HCT116 (cell line): ENCODE results near the gene CA14. TPM values are rescaled to one million over a fixed set of nuclear protein-coding genes. Genes with fewer than 3 reads are reported as not detected.

Source experiments
- ATAC-seq: fragments of 200-7000 bp; cut with Tn5 transposase; 2 replicates; pipeline ENCODE4 v1.9.1; 2020; ENCODE audit warnings: mild to moderate bottlenecking, moderate library complexity
- BruUV-seq: library from RNA; stranded (reverse); fragments of 400-500 nt; replicated peaks from 2 replicates; lab custom pipeline; 2021; lab: Mats Ljungman, UMichigan
- CTCF ChIA-PET: fragments of 300-600 bp; sonication (Branson Sonifier 250); formaldehyde crosslinking; loops from one replicate; lab custom pipeline; 2021; ENCODE audit warnings: antibody characterized with exemption; lab: Charles Lee
- POLR2A ChIA-PET: fragments of 300-600, 350-600 bp; sonication (Branson Sonifier 250); formaldehyde crosslinking; loops from one replicate; lab custom pipeline; 2021; ENCODE audit warnings: antibody characterized with exemption; lab: Charles Lee
- RAD21 ChIA-PET, 2 experiments: fragments of 300-600 bp; sonication (Branson Sonifier 250); formaldehyde crosslinking; loops; one replicate each; lab custom pipeline; 2023; ENCODE audit warnings: low total read pairs in 2 of 2; ENCODE audit not compliant: uncharacterized antibody in 2 of 2, unreplicated experiment in 2 of 2, low non-redundant PET in 1 of 2; lab: Charles Lee
- DNase-seq: peaks from one replicate; pipeline ENCODE4 v3.0.0-alpha.2; 2010; ENCODE audit warnings: low read depth, low spot score
- H2AFZ ChIP-seq: fragments of 200-600 bp; shearing (Covaris generic), sonication (generic); 2 replicates; pipeline ENCODE4 v1.6.1; 2017; ENCODE audit warnings: low read depth, mixed run types, mixed read lengths, antibody characterized with exemption, low read length; ENCODE audit not compliant: poor library complexity, severe bottlenecking
- H3K27ac ChIP-seq: 2 replicates; pipeline ENCODE4 v1.5.1; 2012; ENCODE audit warnings: low read depth, low read length
- H3K27me3 ChIP-seq: fragments of 200-600 bp; sonication (generic); 2 replicates; pipeline ENCODE4 v1.6.1; 2016; ENCODE audit warnings: mixed run types, low read length, mixed read lengths; ENCODE audit not compliant: insufficient read depth
- H3K36me3 ChIP-seq, 2 experiments: fragments of 200-500 bp in 1 of 2; fragments of 200-600 bp in 1 of 2; sonication (Bioruptor generic) in 1 of 2; sonication (generic) in 1 of 2; 2 replicates each; pipeline versions ENCODE4 v1.5.1 to v1.6.1; 2014 to 2016; ENCODE audit warnings: low read length in 2 of 2, inconsistent platforms in 1 of 2, mixed read lengths in 1 of 2, mixed run types in 1 of 2; ENCODE audit not compliant: insufficient read depth in 2 of 2, control insufficient read depth in 1 of 2
- H3K4me1 ChIP-seq, 2 experiments: fragments of 200-600 bp in 1 of 2; sonication (generic) in 1 of 2; 2 replicates each; pipeline versions ENCODE4 v1.5.1 to v1.6.1; 2012 to 2017; ENCODE audit warnings: low read length in 2 of 2, inconsistent platforms in 1 of 2, mild to moderate bottlenecking in 1 of 2, mixed read lengths in 1 of 2, mixed run types in 1 of 2, moderate library complexity in 1 of 2; ENCODE audit not compliant: insufficient read depth in 2 of 2, control insufficient read depth in 1 of 2
- H3K4me2 ChIP-seq: fragments of 200-600 bp; sonication (generic); 2 replicates; pipeline ENCODE4 v1.6.1; 2017; ENCODE audit warnings: mixed run types, low read length, mixed read lengths
- H3K4me3 ChIP-seq, 2 experiments: fragments of 200-600 bp in 1 of 2; sonication (generic) in 1 of 2; replicated peaks in 1 of 2; 2 replicates each; pipeline ENCODE4 v1.5.1; 2011 to 2016; ENCODE audit warnings: low read length in 2 of 2, control low read depth in 1 of 2, low read depth in 1 of 2, mild to moderate bottlenecking in 1 of 2, mixed read lengths in 1 of 2, mixed run types in 1 of 2
- H3K79me2 ChIP-seq: fragments of 200-600 bp; sonication (generic); 2 replicates; pipeline ENCODE4 v1.6.1; 2017; ENCODE audit warnings: mild to moderate bottlenecking, mixed run types, low read length, moderate library complexity, mixed read lengths; ENCODE audit not compliant: insufficient read depth
- H3K9ac ChIP-seq: fragments of 200-600 bp; sonication (generic); 2 replicates; pipeline ENCODE4 v1.6.1; 2016; ENCODE audit warnings: low read length, mixed read lengths
- H3K9me2 ChIP-seq: fragments of 200-600 bp; sonication (generic), shearing (Covaris generic); 2 replicates; pipeline ENCODE4 v1.6.1; 2017; ENCODE audit warnings: mixed run types, mild to moderate bottlenecking, moderate library complexity; ENCODE audit not compliant: insufficient read depth
- H3K9me3 ChIP-seq, 2 experiments: fragments of 200-500 bp in 1 of 2; fragments of 200-600 bp in 1 of 2; sonication (Bioruptor generic) in 1 of 2; sonication (generic) in 1 of 2; 2 replicates each; pipeline ENCODE4 v1.6.1; 2014 to 2017; ENCODE audit warnings: low read length in 2 of 2, mixed read lengths in 2 of 2, inconsistent platforms in 1 of 2, low read depth in 1 of 2, mild to moderate bottlenecking in 1 of 2, mixed run types in 1 of 2, moderate library complexity in 1 of 2; ENCODE audit not compliant: control insufficient read depth in 1 of 2, insufficient read depth in 1 of 2
- H4K20me1 ChIP-seq: fragments of 200-600 bp; sonication (generic), shearing (Covaris generic); 2 replicates; pipeline ENCODE4 v1.6.1; 2017; ENCODE audit warnings: mixed run types, mild to moderate bottlenecking, moderate library complexity; ENCODE audit not compliant: insufficient read depth
- CBX3 ChIP-seq: IDR thresholded peaks from 2 replicates; pipeline ENCODE4 v1.6.1; 2012; ENCODE audit warnings: low read depth
- CEBPB ChIP-seq: IDR thresholded peaks from 2 replicates; pipeline ENCODE4 v1.6.1; 2012; ENCODE audit warnings: low read depth
- EGR1 ChIP-seq: IDR thresholded peaks from 2 replicates; pipeline ENCODE4 v1.6.1; 2012; ENCODE audit warnings: low read depth
- ELF1 ChIP-seq: IDR thresholded peaks from 2 replicates; pipeline ENCODE4 v1.6.1; 2012; ENCODE audit warnings: low read depth, borderline replicate concordance
- EZH2 ChIP-seq: fragments of 200-600 bp; sonication (generic); IDR thresholded peaks from 2 replicates; pipeline ENCODE4 v1.6.1; 2017; ENCODE audit warnings: antibody characterized with exemption, mixed run types
- EZH2phosphoT487 ChIP-seq: fragments of 200-600 bp; IDR thresholded peaks from 2 replicates; pipeline ENCODE4 v1.6.1; 2018; ENCODE audit warnings: antibody characterized with exemption, borderline replicate concordance
- FOSL1 ChIP-seq: IDR thresholded peaks from 2 replicates; pipeline ENCODE4 v1.6.1; 2012; ENCODE audit warnings: low read depth
- JUND ChIP-seq: IDR thresholded peaks from 2 replicates; pipeline ENCODE4 v1.6.1; 2012
- MAX ChIP-seq: IDR thresholded peaks from 2 replicates; pipeline ENCODE4 v1.6.1; 2012
- POLR2A ChIP-seq: IDR thresholded peaks from 2 replicates; pipeline ENCODE4 v1.7.0; 2011; ENCODE audit warnings: borderline replicate concordance; ENCODE audit not compliant: insufficient read depth, insufficient read length; ENCODE audit errors: extremely low read depth
- REST ChIP-seq: IDR thresholded peaks from 2 replicates; pipeline ENCODE4 v1.6.1; 2012; ENCODE audit warnings: low read depth
- SIN3A ChIP-seq: IDR thresholded peaks from 2 replicates; pipeline ENCODE4 v1.6.1; 2012; ENCODE audit warnings: low read depth
- SP1 ChIP-seq: IDR thresholded peaks from 2 replicates; pipeline ENCODE4 v1.6.1; 2012; ENCODE audit warnings: low read depth
- SRF ChIP-seq: IDR thresholded peaks from 2 replicates; pipeline ENCODE4 v1.6.1; 2012; ENCODE audit warnings: low read depth
- TCF7L2 ChIP-seq: IDR thresholded peaks from 2 replicates; pipeline ENCODE4 v1.7.0; 2011; ENCODE audit warnings: borderline replicate concordance, inconsistent platforms; ENCODE audit not compliant: insufficient read depth, insufficient read length; ENCODE audit errors: extremely low read depth
- ZNF274 ChIP-seq: fragments of 200-500 bp; sonication (Bioruptor generic); IDR thresholded peaks from 2 replicates; pipeline ENCODE4 v1.6.1; 2014; ENCODE audit warnings: mild to moderate bottlenecking, low read depth, low read length, inconsistent platforms
- intact Hi-C: fragments of 100-400 bp; cut with micrococcal nuclease; formaldehyde crosslinking; loops from 2 replicates; pipeline ENCODE4 v1.10.0; 2022
- total RNA-seq: library from RNA; stranded (reverse); gene quantifications from one replicate; pipeline ENCODE4 v1.2.1, GENCODE V29; 2021; ENCODE audit not compliant: unreplicated experiment

The CA14 gene
- total RNA-seq, 1 experiment from 2014 or later = 0.39 TPM

GRCh38 chr1:150299716-150300115, 42.1 kb downstream of the CA14 start:
- H3K79me2 ChIP-seq = peaks cover 85% of the 10 kb centered on the region
- H3K9me2 ChIP-seq = no peaks in the 10 kb centered on the region
- BruUV-seq = no TSS peak
- no peak overlapping the region for H3K27ac ChIP-seq
- DNase-seq (no peak), ATAC-seq (no peak)
- no peak for TF ChIP-seq TCF7L2
- no peak for TF ChIP-seq SIN3A
- TF ChIP-seq ZNF274 = no peak
- no peak for TF ChIP-seq EZH2phosphoT487
- no peak for TF ChIP-seq REST
- TF ChIP-seq SRF = no peak
- TF ChIP-seq FOSL1 = no peak
- no peak for TF ChIP-seq ELF1
- TF ChIP-seq EGR1 = no peak
- no peak for TF ChIP-seq SP1
- no peak for TF ChIP-seq JUND
- TF ChIP-seq CBX3 = no peak
- no peak for TF ChIP-seq MAX
- no peak for TF ChIP-seq POLR2A
- TF ChIP-seq EZH2 = no peak
- TF ChIP-seq CEBPB = no peak
- H3K4me1 ChIP-seq = peaks cover 5 to 6% of the 10 kb centered on the region in 2 experiments; a peak in 2 of 4 replicates
- ChIA-PET RAD21 (no interaction called here), CTCF (no interaction called here), POLR2A (no interaction called here)
- no peaks in the 10 kb centered on the region for H3K27me3 ChIP-seq
- peaks cover 4% of the 10 kb centered on the region; the same call in 1 of the 2 replicates for H4K20me1 ChIP-seq
- H3K9ac ChIP-seq = no peak overlapping the region
- H3K9me3 ChIP-seq = no peaks in the 10 kb centered on the region
- peaks cover 36 to 49% of the 10 kb centered on the region in 2 experiments for H3K36me3 ChIP-seq
- no peak overlapping the region for H2AFZ ChIP-seq
- intact Hi-C loops = no loop called here
- H3K4me2 ChIP-seq = no peak overlapping the region
- H3K4me3 ChIP-seq = no peak overlapping the region
